ENCODE results near the gene PIK3R2. TPM values are rescaled to one million over a fixed set of nuclear protein-coding genes. Genes with fewer than 3 reads are reported as not detected.
A peak's percentile ranks its signal among the peaks of the same experiment; 100 is the strongest.

PIK3R2 gene
- total and polyA plus RNA-seq, 2 of the 13 experiments (the other 11 are each of a cell fraction or from before 2014, with no cell fraction given), result 18.6 to 25.3 TPM

DNA sequence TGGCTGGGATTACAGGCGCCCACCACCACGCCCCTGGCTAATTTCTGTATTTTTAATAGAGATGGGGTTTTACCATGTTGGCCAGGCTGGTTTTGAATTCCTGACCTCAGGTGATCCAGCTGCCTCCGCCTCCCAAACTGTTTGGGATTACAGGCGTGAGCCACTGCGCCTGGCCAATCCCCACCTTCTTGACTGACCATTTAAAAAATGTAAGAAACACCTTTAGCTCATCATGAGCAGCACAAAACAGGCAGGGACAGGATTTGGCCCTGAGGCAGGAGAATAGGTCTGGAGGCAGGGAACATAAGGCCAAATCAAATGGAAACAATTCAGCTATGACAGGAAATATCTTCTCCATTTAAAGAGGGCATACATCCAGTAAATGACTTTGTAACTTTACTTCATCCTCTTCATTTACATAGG lies 38.7 kb downstream of the PIK3R2 start:
- ATAC-seq (no peak), FAIRE-seq (no peak), DNase-seq (ENCODE audit: low spot score) (no peak)
- Histone ChIP-seq H3K4me2 (ENCODE audit: low read depth, low read length) (peak overlapping the region; percentile 91), H3K9ac (ENCODE audit: insufficient read depth, low read depth, low read length) (peak overlapping the region; percentile 59), H3K27me3 (ENCODE audit: control insufficient read depth in 1 of 2, insufficient read depth in 2 of 2, low read length in 2 of 2) (no peaks in the 10 kb centered on the region; a peak in 1 of 5 replicates), H2AFZ (ENCODE audit: low read length) (no peak overlapping the region), H3K36me3 (replicated peaks in 1 of 2; ENCODE audit: control insufficient read depth in 1 of 2, insufficient read depth in 2 of 2, low read length in 2 of 2) (peaks cover 2 to 8% of the 10 kb centered on the region in 2 experiments; a peak in 2 of 5 replicates), H4K20me1 (ENCODE audit: insufficient read depth, low read length) (no peaks in the 10 kb centered on the region), H3K79me2 (ENCODE audit: insufficient read depth, low read length) (peaks cover 7% of the 10 kb centered on the region), H3K4me3 (replicated peaks in 1 of 3; ENCODE audit: insufficient read depth in 1 of 3, low read depth in 2 of 3, low read length in 3 of 3) (peak overlapping the region; percentile 64 to 73 (median 70)), H3K9me3 (ENCODE audit: low read length) (no peaks in the 10 kb centered on the region), H3K27ac (ENCODE audit: extremely low read length, insufficient read depth, low read length) (peak overlapping the region; percentile 25), H3K4me1 (ENCODE audit: insufficient read depth, low read length) (peaks cover 37% of the 10 kb centered on the region)
- BruUV-seq (replicated peaks), result no TSS peak
- intact Hi-C loops (cut with micrococcal nuclease; ENCODE audit: unreplicated experiment), result no loop called here
- in situ Hi-C loops (cut with HindIII; ENCODE audit: extremely low pct_ligation_motif_present, low pct_unique_long_range_greater_than_20kb), result no loop called here
- CTCF ChIA-PET (ENCODE audit: low intra/inter-chr PET ratio, low total read pairs), result no interaction called here
- no peak for TF ChIP-seq ZSCAN31 (CRISPR knock-in tag; IDR thresholded peaks at IDR 0.05; ENCODE audit: low read depth)
- TF ChIP-seq ZC3H4 (CRISPR knock-in tag; IDR thresholded peaks at IDR 0.05; ENCODE audit: borderline replicate concordance), result no peak
- TF ChIP-seq ZNF724P (CRISPR knock-in tag; IDR thresholded peaks at IDR 0.05; ENCODE audit: borderline replicate concordance), result no peak
- TF ChIP-seq KIAA2018 (CRISPR knock-in tag; IDR thresholded peaks at IDR 0.05; ENCODE audit: borderline replicate concordance), result no peak
- no peak for TF ChIP-seq GZF1 (CRISPR knock-in tag; IDR thresholded peaks at IDR 0.05)
- no peak for TF ChIP-seq ZNF343 (CRISPR knock-in tag; IDR thresholded peaks at IDR 0.05)
- no peak for TF ChIP-seq ZNF788 (CRISPR knock-in tag; IDR thresholded peaks at IDR 0.05; ENCODE audit: borderline replicate concordance)
- no peak for TF ChIP-seq PAF1 (CRISPR knock-in tag; IDR thresholded peaks at IDR 0.05)
- TF ChIP-seq ZNF337 (CRISPR knock-in tag; IDR thresholded peaks at IDR 0.05; ENCODE audit: borderline replicate concordance, low read depth), result no peak
- no peak for TF ChIP-seq ZFP1 (CRISPR knock-in tag; IDR thresholded peaks at IDR 0.05)
- TF ChIP-seq ZNF550 (CRISPR knock-in tag; IDR thresholded peaks at IDR 0.05; ENCODE audit: borderline replicate concordance), result no peak
- POLR2A ChIA-PET, result interaction anchor here (0.7 to 2.7 kb wide), 11 partner anchors 13 to 173 kb away, joined by 3 to 27 read pairs (median 4); partner anchors contain the start of genes IQCN, PIK3R2 and RAB3A
- 44% methylated on average over 5 of the region's 5 CpGs for WGBS (ENCODE audit: low lambda C conversion rate)
